ENCODE results near the gene PLEKHG5.

DNA sequence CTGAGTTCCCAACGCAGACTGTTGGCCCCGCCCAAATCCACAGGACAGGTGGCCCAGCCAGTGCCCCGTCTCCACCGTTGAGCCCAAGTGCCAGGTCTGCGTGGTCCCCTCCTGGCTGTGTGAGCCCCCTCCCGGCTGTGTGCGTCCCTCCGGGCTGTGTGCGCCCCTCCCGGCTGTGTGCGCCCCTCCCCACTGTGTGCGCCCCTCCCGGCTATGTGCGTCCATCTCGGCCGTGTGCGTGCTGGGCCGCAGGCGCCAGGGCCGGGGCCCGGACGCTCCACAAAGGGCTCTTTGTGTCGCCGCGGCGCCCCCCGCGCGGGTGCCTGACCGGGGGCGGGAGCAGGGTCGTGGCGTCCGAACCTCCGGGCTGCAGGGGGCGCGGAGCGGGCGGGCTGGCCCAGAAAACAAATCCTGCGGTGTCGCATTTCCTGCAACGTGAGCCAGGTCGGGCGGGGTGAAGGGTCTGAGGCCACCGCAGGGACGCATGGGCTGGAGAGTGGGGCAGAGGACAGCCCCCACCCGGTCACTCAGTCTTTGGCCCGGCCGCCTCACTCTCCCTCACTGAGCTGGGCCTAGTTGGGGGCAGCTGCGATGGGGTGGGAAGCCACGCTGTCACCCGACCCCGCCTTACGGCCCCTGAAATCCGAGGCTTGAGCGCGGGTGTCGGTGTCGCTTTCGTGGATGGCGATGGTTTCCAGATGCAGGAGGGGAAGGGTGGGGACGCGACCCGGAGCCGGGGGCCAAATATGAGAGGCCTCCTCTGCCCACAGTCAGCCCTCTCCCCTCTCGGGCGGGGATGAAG lies 44.2 kb downstream of the PLEKHG5 start:
- TF ChIP-seq, protein P1, sequence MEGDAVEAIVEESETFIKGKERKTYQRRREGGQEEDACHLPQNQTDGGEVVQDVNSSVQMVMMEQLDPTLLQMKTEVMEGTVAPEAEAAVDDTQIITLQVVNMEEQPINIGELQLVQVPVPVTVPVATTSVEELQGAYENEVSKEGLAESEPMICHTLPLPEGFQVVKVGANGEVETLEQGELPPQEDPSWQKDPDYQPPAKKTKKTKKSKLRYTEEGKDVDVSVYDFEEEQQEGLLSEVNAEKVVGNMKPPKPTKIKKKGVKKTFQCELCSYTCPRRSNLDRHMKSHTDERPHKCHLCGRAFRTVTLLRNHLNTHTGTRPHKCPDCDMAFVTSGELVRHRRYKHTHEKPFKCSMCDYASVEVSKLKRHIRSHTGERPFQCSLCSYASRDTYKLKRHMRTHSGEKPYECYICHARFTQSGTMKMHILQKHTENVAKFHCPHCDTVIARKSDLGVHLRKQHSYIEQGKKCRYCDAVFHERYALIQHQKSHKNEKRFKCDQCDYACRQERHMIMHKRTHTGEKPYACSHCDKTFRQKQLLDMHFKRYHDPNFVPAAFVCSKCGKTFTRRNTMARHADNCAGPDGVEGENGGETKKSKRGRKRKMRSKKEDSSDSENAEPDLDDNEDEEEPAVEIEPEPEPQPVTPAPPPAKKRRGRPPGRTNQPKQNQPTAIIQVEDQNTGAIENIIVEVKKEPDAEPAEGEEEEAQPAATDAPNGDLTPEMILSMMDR (IDR thresholded peaks at IDR 0.05; ENCODE audit: low read depth, low read length) = no peak
- no peak for TF ChIP-seq EZH2phosphoT487 (IDR thresholded peaks at IDR 0.05; ENCODE audit: low read depth)
